ENCODE results near the gene NUP62. TPM values are rescaled to one million over a fixed set of nuclear protein-coding genes. Genes with fewer than 3 reads are reported as not detected.

Gene NUP62, protein sequence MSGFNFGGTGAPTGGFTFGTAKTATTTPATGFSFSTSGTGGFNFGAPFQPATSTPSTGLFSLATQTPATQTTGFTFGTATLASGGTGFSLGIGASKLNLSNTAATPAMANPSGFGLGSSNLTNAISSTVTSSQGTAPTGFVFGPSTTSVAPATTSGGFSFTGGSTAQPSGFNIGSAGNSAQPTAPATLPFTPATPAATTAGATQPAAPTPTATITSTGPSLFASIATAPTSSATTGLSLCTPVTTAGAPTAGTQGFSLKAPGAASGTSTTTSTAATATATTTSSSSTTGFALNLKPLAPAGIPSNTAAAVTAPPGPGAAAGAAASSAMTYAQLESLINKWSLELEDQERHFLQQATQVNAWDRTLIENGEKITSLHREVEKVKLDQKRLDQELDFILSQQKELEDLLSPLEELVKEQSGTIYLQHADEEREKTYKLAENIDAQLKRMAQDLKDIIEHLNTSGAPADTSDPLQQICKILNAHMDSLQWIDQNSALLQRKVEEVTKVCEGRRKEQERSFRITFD
- total RNA-seq (10 to 100 TPM; 41.1 to 60.9 (median 51.4) TPM), polyA plus RNA-seq (10 to 100 TPM; 17.3 to 35.1 (median 18.4) TPM)
- long read RNA-seq, donor 1, transcript NUP62-202 (2 exons, 3,479 nt): major isoform, 21 of 36 reads
- long read RNA-seq, donor 1, transcript NUP62-208 (2 exons, 3,590 nt): minor isoform, 5 of 36 reads
- long read RNA-seq, donor 1, partial matches to known transcripts: 0 of 36 reads
- long read RNA-seq, donor 1, other reads (novel, unspliced or antisense): 0 of 36 reads
- long read RNA-seq, donor 2, transcript NUP62-202 (2 exons, 3,479 nt): major isoform, 5 of 13 reads
- long read RNA-seq, donor 2, partial matches to known transcripts: 0 of 13 reads
- long read RNA-seq, donor 2, other reads (novel, unspliced or antisense): 0 of 13 reads

DNA sequence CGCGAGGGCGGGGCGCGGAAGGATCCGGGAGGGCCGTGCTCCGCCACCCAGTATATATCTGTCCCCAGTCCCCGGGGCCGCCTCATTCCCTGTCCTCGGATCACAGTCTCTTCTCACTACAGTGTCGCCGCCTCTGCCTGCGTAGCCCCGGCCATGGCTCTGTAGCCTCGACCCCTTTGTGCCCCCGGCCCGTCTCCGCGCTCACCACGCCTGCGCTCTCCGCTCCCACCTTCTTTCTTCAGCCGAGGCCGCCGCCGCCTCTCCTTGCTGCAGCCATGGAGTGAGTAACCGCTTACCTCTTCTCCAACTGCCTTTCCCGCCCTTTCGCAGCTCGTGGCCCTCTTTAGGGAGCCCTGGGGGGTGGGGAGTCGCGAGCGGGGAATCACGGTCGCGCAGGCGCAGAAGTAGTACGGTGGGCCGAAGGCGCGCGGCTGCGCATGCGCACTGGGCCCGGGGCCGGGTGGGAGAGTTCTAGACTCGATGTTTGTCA, at the start of gene NUP62, which contains the start of gene ATF5:
NUP62 (minus strand) TSS at position 384 of the 490 bp plus-strand sequence. CDS start 19,697 bp downstream, outside the sequence.
ATF5 (plus strand) TSS at position 85 of the 490 bp plus-strand sequence. CDS start 1,646 bp downstream, outside the sequence.
- WGBS, 5 donors: 0 to 1% (median 1%) methylated on average over 38 to 48 of the region's 48 CpGs
- TF ChIP-seq POLR2A (IDR thresholded peaks at IDR 0.05) (no peak), POLR2AphosphoS5 (IDR thresholded peaks at IDR 0.05) (peak in 1 of 3 donors; percentile 83)
- TF ChIP-seq, protein P1, sequence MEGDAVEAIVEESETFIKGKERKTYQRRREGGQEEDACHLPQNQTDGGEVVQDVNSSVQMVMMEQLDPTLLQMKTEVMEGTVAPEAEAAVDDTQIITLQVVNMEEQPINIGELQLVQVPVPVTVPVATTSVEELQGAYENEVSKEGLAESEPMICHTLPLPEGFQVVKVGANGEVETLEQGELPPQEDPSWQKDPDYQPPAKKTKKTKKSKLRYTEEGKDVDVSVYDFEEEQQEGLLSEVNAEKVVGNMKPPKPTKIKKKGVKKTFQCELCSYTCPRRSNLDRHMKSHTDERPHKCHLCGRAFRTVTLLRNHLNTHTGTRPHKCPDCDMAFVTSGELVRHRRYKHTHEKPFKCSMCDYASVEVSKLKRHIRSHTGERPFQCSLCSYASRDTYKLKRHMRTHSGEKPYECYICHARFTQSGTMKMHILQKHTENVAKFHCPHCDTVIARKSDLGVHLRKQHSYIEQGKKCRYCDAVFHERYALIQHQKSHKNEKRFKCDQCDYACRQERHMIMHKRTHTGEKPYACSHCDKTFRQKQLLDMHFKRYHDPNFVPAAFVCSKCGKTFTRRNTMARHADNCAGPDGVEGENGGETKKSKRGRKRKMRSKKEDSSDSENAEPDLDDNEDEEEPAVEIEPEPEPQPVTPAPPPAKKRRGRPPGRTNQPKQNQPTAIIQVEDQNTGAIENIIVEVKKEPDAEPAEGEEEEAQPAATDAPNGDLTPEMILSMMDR (IDR thresholded peaks at IDR 0.05 in 8 of 11, conservative IDR thresholded peaks at IDR 0.05 in 3 of 11): no peak

DNA sequence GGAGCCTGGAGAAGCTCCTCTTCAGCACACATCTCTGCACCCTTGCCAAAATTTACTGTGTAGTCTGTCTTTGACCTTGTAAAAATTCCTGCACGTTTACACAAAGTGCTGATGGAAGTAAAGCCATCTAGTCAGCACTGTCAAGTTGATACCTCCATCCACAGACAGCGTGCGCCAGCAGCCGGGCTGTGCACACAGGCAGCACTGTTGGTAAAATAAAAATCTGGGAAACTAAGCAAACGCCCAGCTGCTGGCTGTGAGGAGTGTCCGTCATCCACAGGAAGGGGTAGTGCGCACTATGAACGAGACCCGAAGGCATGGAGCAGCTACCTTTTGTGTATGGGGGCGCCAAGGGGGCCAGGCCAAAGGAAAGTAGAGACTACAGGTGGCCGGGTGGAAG, 49.0 kb upstream of the NUP62 start:
- no peaks in the 10 kb centered on the region for H3K27me3 ChIP-seq (replicated peaks in 1 of 7)
- no peak overlapping the region for H3K4me3 ChIP-seq
- TF ChIP-seq POLR2A (IDR thresholded peaks at IDR 0.05): no peak
- TF ChIP-seq, protein P1 (IDR thresholded peaks at IDR 0.05 in 8 of 11, conservative IDR thresholded peaks at IDR 0.05 in 3 of 11): no peak
- no peak for TF ChIP-seq POLR2AphosphoS5 (IDR thresholded peaks at IDR 0.05)
- DNase-seq: no peak
- H3K9me3 ChIP-seq: no peaks in the 10 kb centered on the region
- H3K27ac ChIP-seq: no peak overlapping the region
- H3K4me1 ChIP-seq: peaks cover 0 to 10% (median under 1%) of the 10 kb centered on the region in 6 donors
- intact Hi-C loops (cut with DNase I; ENCODE audit: low total_unique reads): no loop called here
- WGBS, 5 donors: 85 to 96% (median 91%) methylated on average over 11 of the region's 11 CpGs
- peaks cover 0 to 97% (median 47%) of the 10 kb centered on the region in 6 donors for H3K36me3 ChIP-seq

More for the DNA sequence above, at the start of gene NUP62, which contains the start of gene ATF5:
- peak; percentile 96 for DNase-seq
- Histone ChIP-seq H3K4me3 (peak within 1 kb of the TSS; percentile 92 to 100 (median 98)), H3K27ac (peak within 1 kb of the TSS; percentile 88 to 97 (median 94)), H3K36me3 (peaks cover 0 to 58% (median 14%) of the 10 kb centered on the region in 6 donors), H3K4me1 (peaks cover 16 to 74% (median 52%) of the 10 kb centered on the region in 6 donors), H3K9me3 (no peaks in the 10 kb centered on the region), H3K27me3 (replicated peaks in 1 of 7) (no peaks in the 10 kb centered on the region)
- intact Hi-C loops (cut with DNase I; ENCODE audit: low total_unique reads): no loop called here

DNA sequence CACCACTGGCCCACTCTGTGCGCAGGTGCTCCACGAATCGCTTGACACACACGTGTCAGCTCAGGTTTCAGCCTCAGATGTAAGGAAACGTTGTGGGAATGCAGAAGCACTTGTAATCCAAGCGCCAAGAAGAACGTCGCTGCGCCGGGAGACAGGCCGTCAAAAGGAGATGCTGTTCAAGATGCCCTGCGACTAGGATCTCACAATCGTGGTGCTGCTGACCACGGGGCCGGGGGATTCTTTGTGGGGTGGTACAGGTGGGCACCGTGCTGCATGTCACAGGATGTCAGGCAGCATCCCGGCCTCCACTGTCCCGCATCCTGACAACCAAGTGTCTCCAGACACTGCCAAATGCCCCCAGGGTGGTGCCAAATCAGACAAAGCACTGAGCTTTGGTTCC, 48.6 kb upstream of the NUP62 start:
- Histone ChIP-seq H3K4me3 (no peak overlapping the region), H3K36me3 (peaks cover 0 to 97% (median 47%) of the 10 kb centered on the region in 6 donors), H3K9me3 (no peaks in the 10 kb centered on the region), H3K27ac (no peak overlapping the region), H3K4me1 (peaks cover 0 to 11% (median 0%) of the 10 kb centered on the region in 6 donors), H3K27me3 (replicated peaks in 1 of 7) (no peaks in the 10 kb centered on the region)
- DNase-seq: no peak
- TF ChIP-seq POLR2A (IDR thresholded peaks at IDR 0.05) (no peak), POLR2AphosphoS5 (IDR thresholded peaks at IDR 0.05) (no peak)
- TF ChIP-seq, protein P1 (IDR thresholded peaks at IDR 0.05 in 8 of 11, conservative IDR thresholded peaks at IDR 0.05 in 3 of 11): no peak
- WGBS, 5 donors: 81 to 94% (median 90%) methylated on average over 14 to 18 of the region's 18 CpGs
- intact Hi-C loops (cut with DNase I; ENCODE audit: low total_unique reads): no loop called here

Measured in spleen (tissue), 13 donors.